ENCODE measurements around the gene UQCRC2.
"Not testable (repeated sequence)": the region's sequence is repeated elsewhere in the genome, so short reads cannot be mapped to it uniquely, and the experiment has no call there.

Gene UQCRC2

DNA sequence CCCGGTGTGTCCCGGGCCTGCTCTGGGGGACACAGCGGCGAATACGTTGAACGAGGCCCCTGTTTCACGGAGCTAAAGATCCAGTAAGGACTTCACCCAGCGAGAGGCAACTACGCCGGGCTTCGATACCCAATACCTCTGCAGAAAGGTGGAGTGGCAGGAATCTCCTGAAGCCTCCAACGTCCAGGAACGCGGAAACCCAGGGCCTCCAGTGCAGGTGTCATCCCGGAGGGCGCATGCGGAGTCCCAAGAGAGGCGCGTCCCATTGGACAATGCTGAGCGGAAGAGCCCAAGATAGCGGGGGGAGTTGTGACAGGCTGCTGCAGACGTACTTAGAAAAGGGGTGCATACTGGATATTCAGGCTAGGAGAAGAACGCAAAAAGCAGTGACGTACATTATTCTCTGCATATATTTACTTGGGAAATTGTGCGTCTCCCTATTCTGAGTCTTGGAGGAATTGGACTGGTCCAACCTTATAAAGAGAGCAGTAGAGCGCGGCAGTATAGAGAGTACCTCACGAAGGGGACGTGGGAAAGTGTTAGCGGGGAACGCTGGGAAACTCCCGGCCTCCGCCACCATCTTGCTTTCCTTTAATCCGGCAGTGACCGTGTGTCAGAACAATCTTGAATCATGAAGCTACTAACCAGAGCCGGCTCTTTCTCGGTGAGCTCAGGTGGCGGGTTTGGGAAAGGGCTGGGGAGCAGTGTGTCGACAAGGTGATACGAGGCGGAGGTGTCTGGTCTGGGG, at the start of gene UQCRC2:
TSS of gene UQCRC2 (plus strand) at position 569 of the 748 bp plus-strand sequence. CDS start at position 632, 63 bp downstream.
- Mint-ChIP-seq H3K4me1 (peaks cover 49% of the 10 kb centered on the region), H3K9me3 (no peaks in the 10 kb centered on the region), H3K4me3 (peak within 1 kb of the TSS; percentile 98), H3K36me3 (ENCODE audit: insufficient read depth) (peaks cover 41% of the 10 kb centered on the region), H3K27me3 (no peaks in the 10 kb centered on the region), H3K27ac (ENCODE audit: low read depth) (peak within 1 kb of the TSS; percentile 100)
- ATAC-seq (replicated peaks; ENCODE audit: extremely low read depth, poor library complexity, severe bottlenecking): peak; percentile 90
- DNase-seq (ENCODE audit: low spot score in 2 of 2): peak; percentile 70 to 81

DNA sequence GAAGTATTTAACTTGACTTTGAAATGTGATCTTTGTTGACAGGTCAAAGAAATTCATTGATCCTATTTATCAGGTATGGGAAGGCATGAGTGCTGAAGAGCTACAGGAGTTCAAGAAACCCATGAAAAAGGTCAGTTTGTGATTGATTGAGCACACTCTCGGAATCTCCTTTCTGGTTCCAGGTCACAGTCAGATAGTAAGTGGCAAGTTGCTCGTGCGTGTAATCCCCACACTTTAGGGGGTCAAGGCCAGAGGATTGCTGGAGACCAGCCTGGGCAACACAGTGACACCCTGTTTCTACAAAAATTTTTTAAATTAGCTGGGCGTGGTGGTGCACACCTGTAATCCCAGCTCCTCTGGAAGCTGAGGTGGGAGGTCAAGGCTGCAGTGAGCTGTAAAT, 20.5 kb upstream of the UQCRC2 start:
- not testable (repeated sequence) for H3K27me3 Mint-ChIP-seq; DNase-seq (ENCODE audit: low spot score in 2 of 2); H3K4me3 Mint-ChIP-seq; H3K27ac Mint-ChIP-seq (ENCODE audit: low read depth); H3K9me3 Mint-ChIP-seq; H3K36me3 Mint-ChIP-seq (ENCODE audit: insufficient read depth); ATAC-seq (replicated peaks; ENCODE audit: extremely low read depth, poor library complexity, severe bottlenecking); H3K4me1 Mint-ChIP-seq

DNA sequence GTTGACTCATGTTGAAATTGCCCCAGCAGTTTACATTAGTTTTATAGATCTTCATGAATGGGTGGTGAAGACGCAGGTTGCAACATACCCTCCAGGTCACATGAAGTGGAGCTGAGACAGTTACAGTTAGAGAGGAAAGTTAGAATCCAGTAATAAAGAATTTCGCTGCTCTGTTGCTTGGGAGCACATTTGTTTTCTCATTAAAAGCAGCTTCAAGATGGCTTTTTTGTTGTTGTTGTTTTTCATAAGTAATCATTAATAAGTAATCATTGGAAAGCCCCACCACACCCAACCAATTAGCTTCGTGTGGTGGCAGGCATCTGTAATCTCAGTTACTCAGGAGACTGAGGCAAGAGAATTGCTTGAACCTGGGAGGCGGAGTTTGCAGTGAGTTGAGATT, 19.8 kb upstream of the UQCRC2 start:
- peaks cover 13% of the 10 kb centered on the region for H3K27me3 Mint-ChIP-seq
- H3K4me3 Mint-ChIP-seq; ATAC-seq (replicated peaks; ENCODE audit: extremely low read depth, poor library complexity, severe bottlenecking); H3K36me3 Mint-ChIP-seq (ENCODE audit: insufficient read depth); H3K4me1 Mint-ChIP-seq; H3K27ac Mint-ChIP-seq (ENCODE audit: low read depth); DNase-seq (ENCODE audit: low spot score in 2 of 2); H3K9me3 Mint-ChIP-seq: not testable (repeated sequence)

DNA sequence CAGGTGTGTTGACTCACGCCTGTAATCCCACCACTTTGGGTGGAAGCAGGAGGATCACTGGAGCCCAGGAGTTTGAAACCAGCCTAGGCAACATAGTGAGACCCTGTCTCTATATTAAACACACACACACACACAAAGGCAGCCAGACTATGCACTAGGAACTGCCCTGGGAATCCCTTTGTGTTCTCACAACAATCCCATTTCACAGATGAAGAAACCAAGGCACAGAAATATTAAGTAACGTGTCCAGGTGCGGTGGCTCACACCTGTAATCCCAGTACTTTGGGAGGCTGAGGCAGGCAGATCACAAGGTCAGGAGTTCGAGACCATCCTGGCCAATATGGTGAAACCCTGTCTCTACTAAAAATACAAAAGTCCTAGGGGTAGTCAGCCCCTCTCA, 19.4 kb upstream of the UQCRC2 start:
- not testable (repeated sequence) for H3K36me3 Mint-ChIP-seq (ENCODE audit: insufficient read depth); H3K27ac Mint-ChIP-seq (ENCODE audit: low read depth); H3K9me3 Mint-ChIP-seq; H3K4me3 Mint-ChIP-seq; H3K4me1 Mint-ChIP-seq; DNase-seq (ENCODE audit: low spot score in 2 of 2); ATAC-seq (replicated peaks; ENCODE audit: extremely low read depth, poor library complexity, severe bottlenecking)
- peaks cover 13% of the 10 kb centered on the region for H3K27me3 Mint-ChIP-seq

DNA sequence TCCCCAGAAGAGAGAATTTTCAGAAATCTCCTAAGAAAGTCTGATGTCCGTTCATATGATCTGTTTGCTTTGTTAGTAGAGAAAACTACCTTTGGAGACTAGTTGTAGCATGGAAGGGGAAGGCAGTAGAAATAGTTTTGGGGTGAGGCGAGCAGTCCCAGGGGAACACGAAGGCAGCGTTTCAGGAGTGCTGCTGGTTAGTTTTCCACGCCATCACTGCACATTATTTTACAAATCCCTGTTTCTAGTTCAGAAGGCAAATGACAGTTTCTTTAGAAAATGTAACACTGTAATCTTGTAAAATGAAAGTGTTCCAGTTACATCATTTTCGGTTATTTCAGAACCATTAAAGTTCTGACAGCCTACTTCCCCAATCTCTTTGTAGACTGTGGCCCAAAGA, 16.9 kb upstream of the UQCRC2 start:
- not testable (repeated sequence) for DNase-seq (ENCODE audit: low spot score in 2 of 2); ATAC-seq (replicated peaks; ENCODE audit: extremely low read depth, poor library complexity, severe bottlenecking); H3K36me3 Mint-ChIP-seq (ENCODE audit: insufficient read depth); H3K4me3 Mint-ChIP-seq; H3K27ac Mint-ChIP-seq (ENCODE audit: low read depth); H3K9me3 Mint-ChIP-seq; H3K4me1 Mint-ChIP-seq
- H3K27me3 Mint-ChIP-seq: peaks cover 13% of the 10 kb centered on the region

DNA sequence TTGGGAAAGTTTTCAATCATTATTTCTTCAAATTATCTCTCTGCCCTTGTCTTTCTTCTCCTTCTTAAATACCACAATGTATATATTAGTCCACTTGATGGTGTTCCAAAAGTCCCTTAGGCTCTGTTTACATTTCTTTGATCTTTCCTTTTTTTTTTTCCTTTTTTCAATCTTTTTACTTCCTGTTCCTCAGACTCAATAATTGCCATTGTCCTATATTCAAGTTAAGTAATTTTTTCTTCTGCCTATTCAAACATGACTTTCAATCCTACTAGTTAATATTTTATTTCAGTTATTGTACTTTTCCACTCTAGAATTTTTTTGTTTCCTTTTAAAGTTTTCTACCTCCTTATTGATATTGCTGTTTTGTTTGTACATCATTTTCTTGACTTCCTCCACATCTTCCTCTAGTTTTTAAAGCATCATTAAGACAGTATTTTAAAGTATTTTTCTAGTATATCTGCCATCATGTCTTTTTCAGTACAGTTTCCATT, 15.8 kb upstream of the UQCRC2 start:
- no peak for ATAC-seq (replicated peaks; ENCODE audit: extremely low read depth, poor library complexity, severe bottlenecking)
- no peak overlapping the region for H3K27ac Mint-ChIP-seq (ENCODE audit: low read depth)

DNA sequence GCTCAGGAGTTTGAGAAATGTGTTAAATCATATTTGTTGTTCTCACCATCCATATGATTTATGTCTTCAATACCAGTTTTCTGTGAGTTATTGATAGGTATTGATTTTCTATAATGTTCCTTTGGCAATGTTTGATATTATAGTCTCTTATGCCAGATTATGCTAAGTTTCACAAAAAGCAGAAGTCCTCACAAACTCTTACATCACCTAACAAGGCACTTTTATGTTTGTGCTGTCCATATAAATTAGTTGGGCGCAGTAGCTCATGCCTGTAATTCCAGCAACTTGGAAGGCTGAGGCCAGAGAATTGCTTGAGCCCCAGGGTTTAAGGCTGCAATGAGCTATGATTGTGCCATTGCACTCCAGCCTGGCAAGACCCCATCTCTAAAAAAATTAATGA, 12.6 kb upstream of the UQCRC2 start:
- no peak overlapping the region for H3K27ac Mint-ChIP-seq (ENCODE audit: low read depth)
- DNase-seq (ENCODE audit: low spot score in 2 of 2) (no peak), ATAC-seq (replicated peaks; ENCODE audit: extremely low read depth, poor library complexity, severe bottlenecking) (no peak)
- H3K4me3 Mint-ChIP-seq: no peak overlapping the region
- H3K9me3 Mint-ChIP-seq: no peaks in the 10 kb centered on the region
- H3K36me3 Mint-ChIP-seq (ENCODE audit: insufficient read depth): peaks cover 2% of the 10 kb centered on the region
- no peaks in the 10 kb centered on the region for H3K4me1 Mint-ChIP-seq
- H3K27me3 Mint-ChIP-seq: peaks cover 13% of the 10 kb centered on the region

More for the DNA sequence above, 15.8 kb upstream of the UQCRC2 start:
- peaks cover 6% of the 10 kb centered on the region for H3K36me3 Mint-ChIP-seq (ENCODE audit: insufficient read depth)
- no peaks in the 10 kb centered on the region for H3K9me3 Mint-ChIP-seq
- peaks cover 9% of the 10 kb centered on the region for H3K4me1 Mint-ChIP-seq
- DNase-seq (ENCODE audit: low spot score in 2 of 2): no peak
- H3K4me3 Mint-ChIP-seq: no peak overlapping the region
- H3K27me3 Mint-ChIP-seq: peaks cover 13% of the 10 kb centered on the region

DNA sequence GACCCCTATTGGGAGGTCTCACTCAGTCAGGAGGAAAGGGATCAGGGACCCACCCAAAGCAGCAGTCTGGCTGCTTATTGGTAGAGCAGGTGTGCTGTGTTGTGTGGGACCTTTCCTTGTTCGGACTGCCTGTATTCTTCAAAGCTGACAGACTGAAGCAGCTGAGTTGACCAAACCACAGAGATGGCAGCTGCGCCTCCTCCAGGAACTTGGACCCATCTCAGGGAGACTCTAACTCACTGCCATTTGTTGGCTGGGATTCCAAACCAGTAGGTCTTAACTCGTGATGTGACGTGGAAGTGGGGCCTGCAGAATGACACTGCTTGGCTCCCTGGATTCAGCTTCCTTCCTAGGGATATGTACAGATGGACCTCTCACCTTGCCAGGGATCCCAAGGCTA, 9.6 kb upstream of the UQCRC2 start:
- Mint-ChIP-seq H3K27me3 (no peaks in the 10 kb centered on the region), H3K4me1 (peaks cover 10% of the 10 kb centered on the region), H3K36me3 (ENCODE audit: insufficient read depth) (peaks cover 5% of the 10 kb centered on the region), H3K4me3 (no peak overlapping the region), H3K9me3 (no peaks in the 10 kb centered on the region), H3K27ac (ENCODE audit: low read depth) (no peak overlapping the region)
- ATAC-seq (replicated peaks; ENCODE audit: extremely low read depth, poor library complexity, severe bottlenecking) (no peak), DNase-seq (ENCODE audit: low spot score in 2 of 2) (no peak)

DNA sequence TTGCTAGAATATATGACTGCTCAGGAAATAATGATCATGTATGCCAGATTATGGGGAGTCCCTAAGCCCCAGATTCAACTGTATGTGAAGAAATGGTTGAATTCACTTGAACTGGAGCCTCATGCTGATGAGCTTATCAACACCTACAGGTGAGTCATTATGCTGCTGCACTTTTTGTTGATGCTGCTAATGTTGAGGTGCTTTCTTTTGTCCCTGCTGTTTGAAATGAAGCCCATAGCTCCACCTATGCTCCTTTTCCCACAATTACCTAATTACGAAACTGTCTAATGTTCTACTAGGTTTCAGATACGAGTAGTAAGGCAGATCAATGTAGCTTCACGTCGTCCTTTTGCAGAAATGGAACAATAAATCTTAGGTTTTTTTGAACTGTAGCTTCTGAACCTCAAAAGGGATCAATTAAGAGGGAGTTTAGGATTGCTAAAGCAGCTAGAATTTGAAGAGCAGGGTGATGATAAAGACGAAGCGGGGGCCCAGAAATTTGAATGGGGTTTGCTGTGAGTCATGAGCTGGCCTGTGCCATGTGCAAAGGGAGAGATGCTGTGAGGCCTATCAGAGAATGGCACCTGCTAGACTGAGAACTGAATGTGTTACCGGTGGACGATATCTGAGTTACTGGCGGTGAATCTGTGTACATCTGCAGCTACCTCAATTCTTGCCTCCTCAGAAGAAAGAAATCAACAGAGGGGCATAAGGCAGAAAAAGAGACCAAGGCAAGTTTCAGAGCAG, 6.1 kb upstream of the UQCRC2 start:
- Mint-ChIP-seq H3K4me3 (no peak overlapping the region), H3K27me3 (no peaks in the 10 kb centered on the region), H3K4me1 (peaks cover 24% of the 10 kb centered on the region), H3K9me3 (no peaks in the 10 kb centered on the region), H3K27ac (ENCODE audit: low read depth) (no peak overlapping the region), H3K36me3 (ENCODE audit: insufficient read depth) (peaks cover 12% of the 10 kb centered on the region)
- no peak for ATAC-seq (replicated peaks; ENCODE audit: extremely low read depth, poor library complexity, severe bottlenecking)
- DNase-seq (ENCODE audit: low spot score in 2 of 2): no peak

DNA sequence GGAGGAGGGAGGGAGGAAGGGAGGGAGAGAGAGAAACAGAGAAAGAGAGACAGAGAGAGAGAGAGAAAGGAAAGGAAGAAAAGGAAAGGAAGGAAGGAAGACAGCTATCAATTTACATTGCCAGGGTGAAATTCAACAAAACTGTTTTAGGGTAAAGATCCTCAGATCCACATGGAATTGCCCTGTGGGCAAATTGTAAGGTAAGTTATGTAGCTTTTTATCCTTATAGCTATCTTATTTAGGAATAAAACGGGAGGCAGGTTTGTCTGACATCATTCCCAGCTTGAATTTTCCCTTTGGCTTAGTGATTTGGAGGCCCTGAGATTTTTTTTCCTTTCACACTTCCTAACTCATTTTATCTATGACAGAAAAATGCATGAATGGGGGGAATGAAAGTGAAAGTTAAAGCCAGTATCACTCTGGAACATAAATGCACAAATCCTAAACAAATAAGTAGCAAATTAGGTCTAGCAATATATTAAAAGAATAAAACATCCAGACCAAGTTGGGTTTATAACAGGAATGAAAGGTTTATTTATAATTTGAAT, 3.4 kb upstream of the UQCRC2 start:
- Mint-ChIP-seq H3K27me3 (no peaks in the 10 kb centered on the region), H3K27ac (ENCODE audit: low read depth) (peak overlapping the region; percentile 64), H3K4me3 (no peak overlapping the region), H3K4me1 (peaks cover 36% of the 10 kb centered on the region), H3K36me3 (ENCODE audit: insufficient read depth) (peaks cover 24% of the 10 kb centered on the region), H3K9me3 (no peaks in the 10 kb centered on the region)
- DNase-seq (ENCODE audit: low spot score in 2 of 2) (no peak), ATAC-seq (replicated peaks; ENCODE audit: extremely low read depth, poor library complexity, severe bottlenecking) (no peak)

DNA sequence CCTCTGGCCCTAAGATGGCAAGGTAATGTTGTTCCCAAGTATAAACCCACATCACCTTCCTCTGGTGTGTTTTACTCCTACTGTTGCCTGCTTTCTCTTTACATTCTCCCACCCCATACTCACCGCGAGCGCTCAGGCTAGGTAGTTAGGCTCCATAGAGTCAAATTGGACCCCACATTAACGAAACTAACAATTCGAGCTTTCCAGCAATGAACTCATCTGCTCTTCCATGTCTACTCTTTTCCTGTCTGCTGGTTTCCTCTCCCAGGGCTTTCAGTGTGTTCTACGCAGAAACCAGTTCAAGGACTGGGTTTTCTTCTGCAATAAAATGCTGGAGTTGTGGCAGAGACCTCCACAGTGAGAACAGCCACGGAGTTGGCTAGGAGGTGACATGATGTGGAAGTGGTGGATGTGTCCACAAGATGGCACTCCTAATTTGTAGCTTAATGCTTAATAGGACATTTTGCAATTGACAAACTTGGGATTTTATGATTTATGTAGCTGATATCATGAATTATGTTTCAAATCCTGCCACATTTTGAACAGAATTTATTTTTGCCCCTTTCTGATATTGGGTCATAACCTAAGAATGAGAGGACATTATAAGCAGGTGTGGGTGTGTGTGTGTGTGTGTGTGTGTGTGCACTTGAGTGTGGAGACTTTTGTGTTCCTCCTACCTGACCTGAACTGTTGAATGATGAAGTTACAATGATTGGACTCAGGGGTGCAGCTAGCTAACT, 2.2 kb upstream of the UQCRC2 start:
- H3K27ac Mint-ChIP-seq (ENCODE audit: low read depth): peak overlapping the region; percentile 81
- H3K9me3 Mint-ChIP-seq: no peaks in the 10 kb centered on the region
- DNase-seq (ENCODE audit: low spot score in 2 of 2) (no peak), ATAC-seq (replicated peaks; ENCODE audit: extremely low read depth, poor library complexity, severe bottlenecking) (no peak)
- peak overlapping the region; percentile 71 for H3K4me3 Mint-ChIP-seq
- no peaks in the 10 kb centered on the region for H3K27me3 Mint-ChIP-seq
- peaks cover 46% of the 10 kb centered on the region for H3K4me1 Mint-ChIP-seq
- peaks cover 25% of the 10 kb centered on the region for H3K36me3 Mint-ChIP-seq (ENCODE audit: insufficient read depth)

DNA sequence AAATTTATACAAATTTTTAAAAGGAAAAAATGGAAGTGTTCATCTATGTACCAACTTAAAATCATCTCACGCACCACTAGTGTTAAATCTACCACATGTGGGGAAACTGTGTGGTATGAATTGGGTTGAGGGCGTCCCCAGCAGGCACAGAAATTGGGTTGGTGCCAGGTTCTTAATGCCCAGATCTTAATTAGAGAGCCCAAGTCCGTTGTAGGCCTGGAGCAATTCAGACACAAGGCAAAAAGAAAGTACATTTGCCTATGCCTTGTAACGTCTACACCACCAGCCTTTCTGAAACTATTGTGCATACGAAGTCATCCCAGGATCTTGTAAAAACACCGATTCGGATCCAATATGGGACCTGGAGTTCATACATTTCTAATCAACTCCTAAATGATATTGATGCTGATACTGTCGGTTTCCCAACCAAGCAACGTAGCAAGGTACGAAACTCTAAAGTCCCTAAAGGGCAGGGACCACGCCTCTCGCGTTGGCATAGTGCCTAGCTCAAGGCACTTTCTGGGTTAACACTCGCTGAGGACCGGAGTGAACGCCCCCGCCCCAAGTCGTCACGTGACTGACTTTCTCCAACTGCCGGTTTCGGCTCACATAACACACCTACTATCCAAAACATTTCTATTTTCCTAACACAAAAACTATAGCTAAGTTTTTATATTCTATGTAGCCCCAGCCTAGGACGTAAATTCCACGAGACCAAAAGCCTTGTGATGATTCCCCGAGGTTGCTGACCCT, 945 bp upstream of the UQCRC2 start:
- H3K4me1 Mint-ChIP-seq: peaks cover 46% of the 10 kb centered on the region
- DNase-seq (ENCODE audit: low spot score in 2 of 2): peak; percentile 49 to 54
- H3K9me3 Mint-ChIP-seq: no peaks in the 10 kb centered on the region
- peak overlapping the region; percentile 100 for H3K27ac Mint-ChIP-seq (ENCODE audit: low read depth)
- peak; percentile 62 for ATAC-seq (replicated peaks; ENCODE audit: extremely low read depth, poor library complexity, severe bottlenecking)
- H3K36me3 Mint-ChIP-seq (ENCODE audit: insufficient read depth): peaks cover 35% of the 10 kb centered on the region
- H3K4me3 Mint-ChIP-seq: peak overlapping the region; percentile 98
- H3K27me3 Mint-ChIP-seq: no peaks in the 10 kb centered on the region
